Globus pallidus (tissue), 1 donor: ENCODE data around the gene RUNX3.

ENCODE experiments used
- DNase-seq: peaks from one replicate; pipeline ENCODE4 v3.0.0-alpha.2; 2015; ENCODE audit warnings: low spot score

The RUNX3 gene

GRCh38 chr1:24963099-24963872 is 33.2 kb upstream of the RUNX3 start:
- no peak for DNase-seq

GRCh38 chr1:24961961-24962861 is 32.1 kb upstream of the RUNX3 start:
- no peak for DNase-seq

GRCh38 chr1:24961334-24961733 is 31.3 kb upstream of the RUNX3 start:
- DNase-seq: no peak

GRCh38 chr1:24960071-24960801 is 30.2 kb upstream of the RUNX3 start:
- no peak for DNase-seq

- no peak for DNase-seq
Observed at GRCh38 chr1:24959623-24959975, 29.5 kb upstream of the RUNX3 start.

GRCh38 chr1:24958766-24959622 is 28.9 kb upstream of the RUNX3 start:
- DNase-seq: no peak

GRCh38 chr1:24957808-24958752 is 28.0 kb upstream of the RUNX3 start:
- no peak for DNase-seq

- peak; percentile 24 for DNase-seq
Observed at GRCh38 chr1:24957016-24957807, 27.1 kb upstream of the RUNX3 start.

- no peak for DNase-seq
Observed at GRCh38 chr1:24955779-24956365, 25.8 kb upstream of the RUNX3 start.

GRCh38 chr1:24955161-24955560 is 25.1 kb upstream of the RUNX3 start:
- no peak for DNase-seq

- no peak for DNase-seq
Observed at GRCh38 chr1:24954631-24955030, 24.6 kb upstream of the RUNX3 start.

GRCh38 chr1:24954022-24954421 is 23.9 kb upstream of the RUNX3 start:
- no peak for DNase-seq

GRCh38 chr1:24952413-24952841 is 22.4 kb upstream of the RUNX3 start:
- DNase-seq: no peak

- no peak for DNase-seq
Observed at GRCh38 chr1:24951810-24952412, 21.8 kb upstream of the RUNX3 start.

GRCh38 chr1:24951337-24951736 is 21.3 kb upstream of the RUNX3 start:
- DNase-seq: no peak

GRCh38 chr1:24949331-24949881 is 19.3 kb upstream of the RUNX3 start:
- DNase-seq: no peak

- no peak for DNase-seq
Observed at GRCh38 chr1:24948079-24948827, 18.2 kb upstream of the RUNX3 start.
